Activated CD4-positive, alpha-beta T cell treated with anti-CD3 and anti-CD28 coated beads, Interleukin-2, amount 50 U/mL, for 16 hours (primary cell): ENCODE data around the gene CCDC149.

Experiments
- DNase-seq: peaks from one replicate; pipeline ENCODE4 v3.0.0-alpha.2; 2020

Gene CCDC149

DNA sequence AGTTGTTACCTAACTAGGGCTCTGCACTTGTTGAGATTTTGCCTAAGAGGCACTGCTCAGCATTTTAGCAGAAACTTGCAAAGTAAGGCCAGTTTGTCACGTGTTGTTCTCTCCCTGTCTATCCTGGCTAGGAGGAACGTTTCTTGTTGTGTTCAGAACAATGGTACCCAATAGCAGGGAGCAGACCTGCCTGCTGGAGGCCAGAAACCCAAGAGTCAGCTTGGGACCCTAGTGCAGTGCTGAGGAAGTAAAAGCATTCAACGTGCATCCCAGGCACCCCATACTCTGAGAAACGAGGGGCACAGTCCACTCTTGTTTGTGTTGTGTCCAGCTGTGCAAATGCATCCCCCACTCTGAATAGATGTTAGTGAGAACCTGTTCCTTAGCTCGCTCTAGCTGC is 75.1 kb downstream of the CCDC149 start:
- DNase-seq: no peak

DNA sequence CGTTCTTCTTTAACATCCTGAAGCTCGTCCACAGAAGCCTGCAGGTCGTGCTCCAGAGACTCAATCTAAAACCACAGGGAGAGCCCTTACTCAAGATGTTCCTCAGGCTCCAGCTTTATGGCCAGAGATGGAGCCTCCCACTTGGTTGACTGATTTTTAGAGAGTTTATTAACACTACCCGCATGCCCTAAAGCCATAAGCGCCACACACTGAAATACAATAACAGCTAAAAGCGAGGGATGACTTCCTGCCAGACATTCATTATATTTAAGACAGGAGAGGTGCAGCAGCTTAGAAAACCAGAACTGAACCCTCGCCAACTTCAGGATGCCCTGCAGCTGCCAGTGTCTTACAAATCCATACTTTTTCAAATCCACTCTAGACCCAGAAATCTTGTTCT is 75.5 kb downstream of the CCDC149 start:
- no peak for DNase-seq

DNA sequence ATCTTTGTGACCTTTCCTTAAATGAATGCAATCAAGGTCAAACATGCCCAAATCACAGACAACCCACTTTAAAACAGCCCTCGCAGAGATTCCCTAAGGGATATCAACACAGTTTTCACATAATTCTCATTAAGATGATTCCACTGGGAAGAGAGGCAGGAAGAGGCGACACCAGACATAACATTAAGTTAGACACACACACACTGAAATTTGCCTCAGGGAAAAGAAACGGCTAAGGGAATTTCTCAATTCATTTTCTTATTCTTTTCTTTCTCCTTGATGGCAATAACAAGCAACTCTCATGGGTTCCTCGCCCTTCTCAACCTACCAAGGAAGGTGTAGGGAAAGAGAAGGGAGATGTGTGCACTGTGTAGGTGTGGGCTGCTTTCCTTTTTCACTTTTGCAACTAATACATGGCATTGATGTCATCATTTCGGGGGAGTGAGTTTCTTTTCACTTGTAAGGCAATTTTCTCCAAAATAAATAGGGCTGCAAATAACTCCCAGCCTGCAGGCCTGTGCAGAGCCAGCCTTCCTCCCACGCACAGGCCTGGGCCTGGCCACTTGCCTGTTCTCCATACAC is 76.1 kb downstream of the CCDC149 start:
- DNase-seq: no peak

DNA sequence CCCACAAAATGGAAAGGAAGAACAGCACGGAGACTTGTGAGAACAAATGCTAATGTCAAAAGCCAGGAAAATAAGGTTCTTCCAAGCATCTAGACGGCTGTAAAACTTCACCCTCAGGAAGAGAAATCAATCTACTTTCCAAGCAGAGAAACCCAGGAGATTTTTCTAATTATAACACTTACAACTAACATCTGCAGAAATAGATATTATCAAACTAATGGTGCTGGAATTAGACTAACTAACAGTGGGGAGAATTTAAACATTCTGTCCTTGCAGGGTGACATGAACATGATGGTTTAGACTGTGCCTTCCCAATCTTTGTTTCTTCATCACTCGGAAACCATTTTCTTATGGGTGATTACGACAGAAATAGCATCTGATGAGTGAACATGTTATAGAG is 77.1 kb downstream of the CCDC149 start:
- DNase-seq: no peak

DNA sequence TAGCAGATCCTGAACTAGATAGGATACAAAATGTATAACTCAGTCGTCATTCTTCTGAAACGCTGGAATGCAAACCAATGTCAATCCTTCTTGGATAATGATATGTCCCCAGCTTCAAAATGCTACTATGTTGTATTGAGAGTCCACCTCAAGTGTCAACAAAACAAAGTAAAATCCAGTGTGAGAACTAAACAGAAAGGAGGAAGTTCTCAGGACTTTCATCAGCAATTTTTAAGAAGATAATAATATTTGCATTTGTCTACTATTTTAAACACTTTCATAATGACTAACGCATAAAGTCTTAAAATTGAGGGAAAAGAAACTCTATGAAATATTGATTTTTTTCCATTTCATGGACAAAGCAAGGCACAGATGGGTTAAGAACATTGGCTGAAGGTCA is 81.2 kb downstream of the CCDC149 start:
- DNase-seq: no peak

DNA sequence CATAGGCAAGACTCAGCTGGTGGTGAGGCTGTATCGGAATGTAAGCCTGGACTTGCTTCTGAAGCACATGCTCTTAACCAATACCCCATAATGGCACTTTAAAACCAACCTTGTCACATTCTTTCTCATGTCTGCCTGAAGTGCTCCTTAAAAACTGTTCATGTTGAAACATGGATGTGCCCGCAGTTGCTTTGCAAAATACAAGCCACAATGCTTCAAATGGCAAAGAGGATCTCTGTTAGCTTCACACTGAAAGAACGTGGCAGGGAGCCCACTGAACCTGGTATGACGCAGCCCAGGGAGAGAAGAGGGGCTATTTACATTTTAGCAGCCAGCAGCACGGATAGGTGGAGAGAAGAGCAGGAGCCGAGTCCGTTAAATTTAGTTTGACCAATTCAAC is 88.1 kb downstream of the CCDC149 start:
- DNase-seq: no peak

DNA sequence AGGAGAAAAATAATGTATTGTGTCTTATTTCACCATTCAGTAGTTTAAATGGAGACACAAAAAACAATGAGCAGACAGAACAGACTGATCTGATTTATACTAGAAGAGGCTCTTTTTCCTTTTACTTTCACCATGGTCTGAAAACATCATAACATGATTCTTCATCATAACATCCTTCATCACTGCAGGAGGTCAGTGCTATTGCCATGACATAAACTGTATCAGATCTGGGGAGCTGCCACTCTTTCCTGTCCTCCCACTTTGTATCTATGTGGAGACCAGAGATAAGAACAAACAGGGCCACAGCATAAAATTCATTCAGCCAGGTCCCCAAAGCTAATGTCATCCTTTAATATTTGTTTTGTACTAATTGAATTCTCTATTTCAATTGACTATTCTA is 92.3 kb downstream of the CCDC149 start:
- no peak for DNase-seq

DNA sequence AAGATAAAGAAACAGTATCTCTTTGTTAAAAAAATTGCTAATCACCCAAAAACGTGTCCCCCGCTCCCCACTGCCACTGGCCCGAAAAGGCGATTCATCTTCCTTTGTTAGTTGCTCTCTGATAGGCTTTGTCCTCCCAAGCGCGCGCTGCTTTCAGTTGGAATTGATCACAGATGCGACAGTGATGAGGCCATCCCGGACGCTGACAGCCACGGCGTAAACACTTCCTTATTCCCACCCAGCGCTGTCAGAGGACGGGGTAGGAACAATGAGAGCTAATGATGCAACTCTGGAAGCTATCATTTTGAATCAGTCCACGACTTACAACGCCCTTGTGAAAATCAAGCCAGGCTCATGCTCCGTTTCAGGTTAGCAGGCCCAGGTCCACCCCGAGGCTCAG is 96.0 kb downstream of the CCDC149 start:
- DNase-seq: no peak

DNA sequence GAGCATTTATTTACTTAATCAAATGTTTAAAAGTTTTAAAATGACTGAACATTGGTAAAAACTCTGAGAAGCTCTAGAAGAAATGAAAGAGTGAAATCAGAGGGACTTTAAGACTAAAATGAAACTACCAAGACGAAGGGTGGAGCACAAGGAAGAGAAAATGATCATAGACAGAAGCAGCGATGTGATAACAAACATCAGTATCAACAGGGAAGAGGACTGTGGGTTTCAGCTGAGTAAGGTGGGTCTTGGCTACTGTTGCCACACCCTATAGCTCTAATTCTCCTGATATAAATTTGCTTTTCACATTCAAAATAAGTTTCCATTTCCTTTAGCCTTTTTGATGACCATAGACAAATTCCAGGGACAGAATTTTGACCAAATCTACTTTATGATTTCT is 99.1 kb downstream of the CCDC149 start:
- DNase-seq: no peak

DNA sequence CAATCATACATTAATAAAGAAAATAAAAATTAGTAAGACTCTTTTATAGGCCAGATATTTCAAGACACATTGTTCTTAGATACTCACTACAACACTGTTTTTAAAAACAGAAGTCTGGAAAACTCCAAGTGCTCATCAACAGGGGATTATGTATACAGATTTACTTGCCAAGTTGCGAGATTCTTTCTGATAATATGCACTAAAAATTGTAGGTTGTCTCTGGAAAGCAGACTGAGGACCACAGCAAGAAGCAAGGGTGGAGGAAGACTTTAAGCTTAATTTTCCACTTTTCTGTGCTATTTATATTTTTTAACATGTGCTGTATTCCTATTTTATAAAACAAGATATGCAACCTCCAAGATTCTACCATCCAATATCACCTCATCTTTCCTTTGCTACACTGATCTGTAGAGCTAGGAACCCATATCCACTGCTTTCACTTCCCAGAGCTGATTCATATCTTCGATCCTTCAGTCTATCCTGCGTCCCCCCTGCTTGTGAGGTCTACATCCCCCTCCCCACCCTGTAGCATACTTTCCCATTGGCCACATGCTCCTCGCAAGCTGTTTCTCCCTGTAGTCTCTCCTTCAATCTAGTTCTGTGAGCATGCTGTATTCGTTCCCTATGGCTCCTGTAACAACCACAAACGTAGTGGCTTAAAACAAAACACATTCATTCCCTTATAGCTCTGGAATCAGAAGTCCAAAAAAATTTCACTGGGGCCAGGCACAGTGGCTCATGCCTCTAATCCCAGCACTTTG is 101.8 kb downstream of the CCDC149 start:
- no peak for DNase-seq

DNA sequence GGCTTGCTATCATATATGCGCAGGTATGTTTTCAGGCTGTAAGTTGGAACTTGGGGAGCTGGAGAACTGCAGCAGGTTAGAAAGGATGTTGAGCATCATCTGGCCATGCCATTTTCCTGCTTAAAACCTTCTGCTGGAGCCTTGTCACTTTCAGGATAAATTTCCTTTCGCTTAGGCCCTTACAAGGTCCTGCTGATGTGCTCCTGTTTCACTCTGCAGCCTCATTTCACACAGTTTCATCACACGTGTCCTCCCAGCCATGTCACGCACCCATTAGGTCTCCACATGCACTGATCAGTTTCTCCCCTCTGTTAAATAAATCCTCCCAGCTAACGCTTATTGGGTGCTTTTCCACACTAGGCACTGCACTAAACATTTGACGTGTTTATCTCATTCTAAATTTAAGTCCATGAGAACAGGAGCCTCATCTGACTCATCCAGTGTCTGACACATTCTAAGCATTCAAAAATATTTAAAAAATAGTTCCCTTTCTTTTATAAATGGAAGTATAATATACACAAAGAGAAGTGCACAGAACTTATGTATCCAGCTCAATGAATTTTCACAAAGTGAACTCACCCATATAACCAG is 102.9 kb downstream of the CCDC149 start:
- DNase-seq: no peak

DNA sequence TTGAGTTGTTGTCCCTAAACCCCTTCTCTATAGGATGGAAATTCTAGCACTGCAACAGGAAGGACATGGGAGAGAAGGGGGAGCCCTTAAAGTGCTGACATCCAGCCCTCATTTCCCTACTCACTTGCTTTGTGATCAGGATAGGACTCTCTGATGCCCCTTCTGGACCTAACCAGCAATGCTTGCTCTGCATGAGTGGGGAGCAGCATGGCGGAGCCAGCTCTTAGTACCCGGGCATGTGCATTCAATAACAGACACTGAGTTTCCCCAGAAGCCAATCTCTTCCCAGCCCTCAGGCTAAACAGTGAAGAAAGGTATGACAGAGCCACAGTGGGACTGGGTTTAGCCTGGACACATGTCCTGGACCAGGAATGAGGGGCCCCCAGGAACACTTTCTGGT is 103.5 kb downstream of the CCDC149 start:
- no peak for DNase-seq

DNA sequence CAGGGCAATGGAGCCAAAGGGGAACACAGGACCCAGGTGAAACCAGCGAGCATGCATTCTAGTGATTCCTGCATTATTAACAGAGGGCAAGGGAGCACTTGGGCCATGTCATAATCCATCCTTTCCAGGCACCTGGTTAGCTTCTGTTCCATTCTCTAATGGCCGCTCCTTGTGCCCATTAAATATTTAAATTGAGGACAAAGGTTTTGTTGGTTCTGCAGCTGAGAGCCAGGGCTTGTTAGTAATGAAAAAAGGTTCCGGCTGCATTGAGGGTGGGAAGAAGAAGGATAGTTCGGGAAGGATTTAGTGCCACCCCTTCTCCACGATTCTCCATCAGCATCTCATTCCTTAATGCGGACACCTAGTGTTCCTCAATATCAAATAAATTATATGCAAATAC is 103.9 kb downstream of the CCDC149 start:
- DNase-seq: no peak

DNA sequence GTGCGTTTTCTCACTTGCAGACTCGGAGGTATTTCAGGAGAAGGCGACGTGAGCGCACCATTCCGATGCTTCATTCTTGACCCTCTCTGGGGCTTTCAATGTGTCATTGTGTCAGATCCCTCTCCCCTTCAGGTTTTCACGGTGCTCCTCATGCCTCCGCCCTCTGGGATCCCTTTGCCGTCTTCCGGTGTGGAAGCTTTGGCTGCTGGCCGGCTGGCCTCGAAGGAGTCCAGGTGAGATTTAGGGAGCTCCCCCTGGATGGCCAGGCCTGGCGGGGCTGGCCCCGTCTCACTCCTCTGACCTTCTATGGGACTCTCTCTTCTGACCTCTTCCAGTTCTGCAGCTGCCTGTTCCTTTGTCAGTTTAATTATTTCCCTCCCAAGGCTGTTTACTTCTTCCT is 104.6 kb downstream of the CCDC149 start:
- DNase-seq: no peak

DNA sequence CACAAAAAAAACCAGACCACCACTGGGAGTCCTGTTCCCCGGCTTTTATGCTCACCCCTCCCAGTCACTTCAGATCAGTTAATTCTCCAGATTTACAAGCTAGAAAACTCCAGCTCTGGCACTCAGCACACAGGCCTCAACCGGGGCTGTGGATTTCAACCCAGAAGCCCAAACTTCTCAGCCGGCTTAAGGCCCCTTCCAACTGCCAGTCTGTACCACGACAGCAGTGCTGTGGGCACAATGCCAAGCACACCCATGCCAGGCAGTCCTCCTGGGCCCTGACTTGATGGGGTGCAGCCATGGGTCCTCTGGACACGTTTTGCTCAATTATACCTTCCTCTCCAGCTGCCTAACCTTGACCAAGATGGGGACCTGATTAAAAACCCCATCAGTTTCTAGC is 105.2 kb downstream of the CCDC149 start:
- no peak for DNase-seq

DNA sequence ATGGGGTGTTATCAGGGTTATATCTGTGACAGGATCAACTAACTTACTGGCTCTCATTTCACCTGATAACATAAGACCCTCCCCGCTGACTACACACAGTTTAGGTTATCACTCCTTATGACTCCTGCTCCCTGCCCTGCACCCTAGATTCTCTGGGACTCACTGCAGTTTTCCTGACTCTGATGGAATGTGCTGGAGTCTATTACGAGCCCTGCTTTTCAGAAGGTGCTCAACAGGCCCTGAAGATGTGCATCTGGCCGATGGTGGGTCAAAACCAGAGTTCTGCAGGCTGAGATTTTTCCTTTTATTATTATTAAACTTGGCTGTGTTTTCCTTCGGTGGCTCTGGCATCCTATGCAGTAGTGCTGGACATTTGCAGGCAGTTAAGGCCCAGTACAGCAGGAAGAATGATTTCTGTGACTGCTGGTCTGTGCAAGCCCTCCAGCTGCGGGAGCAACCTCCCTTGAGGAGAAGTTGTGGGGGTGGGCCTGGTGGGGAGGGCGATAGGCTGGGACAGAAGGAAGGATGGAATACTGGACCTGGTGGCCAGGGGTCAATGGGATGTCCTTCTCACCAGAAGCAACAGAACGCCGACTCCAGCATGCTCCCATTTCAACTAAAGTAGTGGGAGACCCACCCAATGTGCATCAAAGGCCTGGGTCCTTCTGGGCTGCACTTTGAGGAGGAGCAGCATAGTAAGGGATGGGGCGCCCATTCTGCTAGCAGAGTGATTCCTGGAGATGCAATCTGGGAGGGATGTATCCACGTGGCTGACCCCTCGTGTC is 106.4 kb downstream of the CCDC149 start:
- no peak for DNase-seq

DNA sequence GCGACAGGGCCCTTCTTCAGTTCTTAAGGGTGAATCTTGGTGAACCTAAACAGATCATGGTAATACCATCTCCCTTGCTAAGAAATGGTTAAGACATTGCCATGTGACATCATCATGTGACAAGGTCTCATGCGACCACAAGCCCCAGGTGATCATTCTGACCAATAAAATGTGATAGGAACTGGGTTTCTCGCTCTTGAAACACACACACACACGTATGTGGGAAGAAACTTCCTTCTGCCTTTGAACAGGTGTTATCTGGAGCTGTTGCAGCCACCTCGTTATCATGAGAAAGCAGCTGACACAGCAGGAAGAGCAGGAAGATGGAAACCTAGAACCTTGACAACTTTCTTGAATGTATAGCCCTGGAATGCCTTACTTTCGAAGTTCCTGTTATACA is 107.3 kb downstream of the CCDC149 start:
- no peak for DNase-seq

DNA sequence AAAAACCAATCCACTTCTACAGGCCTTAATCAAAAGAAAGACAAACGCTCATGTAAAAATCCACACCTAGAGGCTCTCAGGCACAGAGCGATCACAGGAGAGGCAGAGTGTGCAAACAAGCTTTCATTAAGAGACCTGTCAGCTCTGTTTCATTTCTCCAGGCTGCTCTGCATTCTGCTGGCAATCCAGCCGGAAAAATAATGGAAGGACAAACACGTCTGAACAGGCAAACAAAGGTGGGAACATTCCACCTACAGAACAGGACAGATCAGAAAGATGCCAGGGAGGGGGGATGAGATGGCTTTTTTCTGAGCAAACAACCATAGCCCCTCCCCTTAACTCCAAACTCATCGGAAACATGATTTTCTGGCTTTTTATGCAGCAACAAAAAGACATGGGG is 107.8 kb downstream of the CCDC149 start:
- no peak for DNase-seq

DNA sequence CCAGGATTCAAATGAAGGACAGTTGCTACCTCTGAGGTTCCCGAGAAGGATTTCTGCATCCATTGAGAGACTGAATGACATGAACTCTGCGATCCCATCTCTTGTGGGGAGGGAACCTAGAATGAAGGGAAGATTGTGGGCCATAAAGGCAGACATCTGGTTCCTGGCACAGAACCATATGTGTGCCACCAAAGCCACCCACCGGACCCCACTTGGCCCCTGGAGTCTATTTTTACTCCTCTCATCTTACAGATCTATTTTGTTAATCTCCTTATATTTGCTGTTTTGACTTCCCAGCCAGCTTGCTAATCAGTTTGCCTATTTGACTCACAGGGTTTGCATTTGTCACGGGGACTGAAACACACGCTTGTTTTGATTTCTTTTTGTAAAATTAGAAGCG is 110.2 kb downstream of the CCDC149 start:
- DNase-seq: no peak

DNA sequence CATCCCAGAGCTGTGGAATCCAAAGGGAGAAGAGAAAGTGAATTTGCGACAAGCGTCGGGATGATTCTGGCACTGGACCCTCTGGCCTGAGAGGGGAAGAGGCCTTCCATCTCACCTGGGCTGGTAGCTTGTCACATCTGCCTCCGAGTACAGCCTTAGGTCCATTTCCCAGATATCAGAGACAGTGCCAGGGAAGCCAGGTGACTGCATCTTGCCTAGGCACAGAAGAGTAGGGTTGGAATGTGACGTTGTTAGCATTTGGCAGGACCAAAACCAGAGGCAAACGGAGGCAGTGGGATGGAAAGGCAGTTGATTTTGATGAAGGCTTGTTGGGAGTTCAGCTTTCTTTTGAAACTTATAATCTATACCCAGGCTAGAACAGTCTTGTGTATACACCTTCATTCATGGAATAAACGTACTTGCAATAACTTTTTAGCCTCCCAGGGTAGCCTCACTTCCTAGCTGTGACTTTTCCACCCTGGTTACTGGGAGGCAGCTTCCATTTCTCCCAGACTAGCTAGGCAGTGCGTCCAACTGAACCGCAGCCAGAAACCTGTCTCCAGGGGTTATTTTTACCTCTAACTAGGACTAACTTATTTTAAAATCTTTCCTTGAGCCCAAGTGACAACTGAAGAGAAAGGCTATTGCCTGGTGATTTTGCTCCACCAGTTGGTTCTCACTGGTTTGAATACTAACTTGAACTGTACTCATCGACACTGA is 111.5 kb downstream of the CCDC149 start:
- no peak for DNase-seq

DNA sequence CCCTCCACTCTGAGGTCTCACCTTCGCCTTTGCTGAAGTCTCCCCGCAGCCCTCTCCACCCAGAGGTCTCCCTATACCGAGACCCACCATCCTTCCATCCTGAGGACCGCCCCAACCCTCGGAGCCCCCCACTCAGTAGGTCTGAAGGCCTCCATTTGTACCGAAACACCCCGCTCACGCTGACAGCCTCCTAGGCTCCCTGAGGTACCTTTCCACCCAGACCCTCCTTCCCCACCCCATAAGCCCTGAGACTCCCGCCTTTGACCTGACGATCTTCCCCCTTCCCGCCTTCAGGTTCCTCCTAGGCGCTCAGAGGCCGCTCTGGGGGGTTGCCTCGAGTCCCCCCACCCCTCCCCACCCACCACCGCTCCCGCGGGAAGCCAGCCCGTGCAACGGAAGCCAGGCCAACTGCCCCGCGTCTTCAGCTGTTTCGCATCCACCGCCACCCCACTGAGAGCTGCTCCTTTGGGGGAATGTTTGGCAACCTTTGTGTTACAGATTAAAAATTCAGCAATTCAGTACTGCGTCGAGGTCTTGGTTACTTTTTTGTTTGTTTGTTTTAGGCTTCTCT is 112.4 kb downstream of the CCDC149 start:
- no peak for DNase-seq

DNA sequence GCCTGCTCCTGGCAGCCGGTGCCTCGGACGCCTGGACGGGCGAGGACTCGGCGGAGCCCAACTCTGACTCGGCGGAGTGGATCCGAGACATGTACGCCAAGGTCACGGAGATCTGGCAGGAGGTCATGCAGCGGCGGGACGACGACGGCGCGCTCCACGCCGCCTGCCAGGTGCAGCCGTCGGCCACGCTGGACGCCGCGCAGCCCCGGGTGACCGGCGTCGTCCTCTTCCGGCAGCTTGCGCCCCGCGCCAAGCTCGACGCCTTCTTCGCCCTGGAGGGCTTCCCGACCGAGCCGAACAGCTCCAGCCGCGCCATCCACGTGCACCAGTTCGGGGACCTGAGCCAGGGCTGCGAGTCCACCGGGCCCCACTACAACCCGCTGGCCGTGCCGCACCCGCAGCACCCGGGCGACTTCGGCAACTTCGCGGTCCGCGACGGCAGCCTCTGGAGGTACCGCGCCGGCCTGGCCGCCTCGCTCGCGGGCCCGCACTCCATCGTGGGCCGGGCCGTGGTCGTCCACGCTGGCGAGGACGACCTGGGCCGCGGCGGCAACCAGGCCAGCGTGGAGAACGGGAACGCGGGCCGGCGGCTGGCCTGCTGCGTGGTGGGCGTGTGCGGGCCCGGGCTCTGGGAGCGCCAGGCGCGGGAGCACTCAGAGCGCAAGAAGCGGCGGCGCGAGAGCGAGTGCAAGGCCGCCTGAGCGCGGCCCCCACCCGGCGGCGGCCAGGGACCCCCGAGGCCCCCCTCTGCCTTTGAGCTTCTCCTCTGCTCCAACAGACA is 113.1 kb downstream of the CCDC149 start:
- no peak for DNase-seq
